Measurements from ENCODE around the gene TMEM92. TPM values are rescaled to one million over a fixed set of nuclear protein-coding genes. Genes with fewer than 3 reads are reported as not detected.

Gene TMEM92
- total RNA-seq, 1 experiment from 2014 or later = 14.8 TPM

- Mint-ChIP-seq H3K27ac (ENCODE audit: unreplicated experiment) (no peak overlapping the region), H3K4me1 (ENCODE audit: low read depth, unreplicated experiment) (peaks cover 5% of the 10 kb centered on the region), H3K36me3 (ENCODE audit: insufficient read depth, unreplicated experiment) (no peaks in the 10 kb centered on the region), H3K9me3 (ENCODE audit: unreplicated experiment) (no peaks in the 10 kb centered on the region), H3K4me3 (ENCODE audit: unreplicated experiment) (no peak overlapping the region), H3K27me3 (ENCODE audit: insufficient read depth, unreplicated experiment) (peaks cover 9% of the 10 kb centered on the region)
- Histone ChIP-seq H3K9me3 (no peaks in the 10 kb centered on the region), H3K4me3 (ENCODE audit: low read depth, low read length) (no peak overlapping the region), H3K27me3 (replicated peaks; ENCODE audit: control insufficient read depth, insufficient read depth, low read length) (no peaks in the 10 kb centered on the region), H3K36me3 (ENCODE audit: control insufficient read depth, insufficient read depth, low read length) (no peaks in the 10 kb centered on the region), H3K4me1 (no peaks in the 10 kb centered on the region)
- TF ChIP-seq CTCF (IDR thresholded peaks at IDR 0.05; ENCODE audit: insufficient read depth in 1 of 2, low read depth in 1 of 2, low read length in 1 of 2, severe bottlenecking in 1 of 2, unreplicated experiment in 1 of 2) = no peak
- POLR2A ChIA-PET = interaction anchor here (0.6 kb wide), 1 partner anchor 9 kb away, joined by 5 read pairs; no protein-coding TSS in a partner anchor
- CTCF ChIA-PET = interaction anchor here (1.1 kb wide), 2 partner anchors 67 to 68 kb away, joined by 3 read pairs; partner anchors contain the start of gene LRRC59
- peak in 1 of 2 experiments; percentile 49 for DNase-seq
- intact Hi-C loops (cut with micrococcal nuclease; ENCODE audit: unreplicated experiment) = no loop called here
- no TSS peak for BruUV-seq (replicated peaks)
Measured at GRCh38 chr17:50330151-50330775, 56.0 kb downstream of the TMEM92 start.

Other genes starting within 250 kb of the TMEM92 start
- 10.4 and 14.7 TPM in 2 replicates for gene ITGA3, start 218.4 kb upstream of the TMEM92 start, total RNA-seq (2022)
- 10.5 and 15.2 TPM in 2 replicates for gene PDK2, start 179.1 kb upstream of the TMEM92 start, total RNA-seq (2022)
- 2.2 and 3.4 TPM in 2 replicates for gene SAMD14, start 144.3 kb upstream of the TMEM92 start, total RNA-seq (2022)
- gene PPP1R9B, start 123.8 kb upstream of the TMEM92 start, total RNA-seq (2022) = 74.8 and 76.2 TPM in 2 replicates
- gene SGCA, start 108.5 kb upstream of the TMEM92 start, total RNA-seq (2022) = not detected in 2 replicates
- 23.4 and 27.3 TPM in 2 replicates for gene COL1A1, start 72.8 kb upstream of the TMEM92 start, total RNA-seq (2022)
- 72.9 and 75.8 TPM in 2 replicates for gene XYLT2, start 71.7 kb downstream of the TMEM92 start, total RNA-seq (2022)
- 196 and 203 TPM in 2 replicates for gene MRPL27, start 98.7 kb downstream of the TMEM92 start, total RNA-seq (2022)
- 43.5 and 48.5 TPM in 2 replicates for gene EME1, start 98.8 kb downstream of the TMEM92 start, total RNA-seq (2022)
- gene LRRC59, start 123.1 kb downstream of the TMEM92 start, total RNA-seq (2022) = 324 and 336 TPM in 2 replicates
- gene ACSF2, start 151.8 kb downstream of the TMEM92 start, total RNA-seq (2022) = 135 and 161 TPM in 2 replicates
- gene CHAD, start 194.4 kb downstream of the TMEM92 start, total RNA-seq (2022) = not detected in 2 replicates
- 85.3 and 93.9 TPM in 2 replicates for gene RSAD1, start 204.4 kb downstream of the TMEM92 start, total RNA-seq (2022)
- 1.3 and 2.7 TPM in 2 replicates for gene MYCBPAP, start 234.0 kb downstream of the TMEM92 start, total RNA-seq (2022)

Measured in Caco-2 (cell line).